Breast epithelium (tissue), 4 donors: ENCODE results near the gene SPINK5. TPM values are rescaled to one million over a fixed set of nuclear protein-coding genes. Genes with fewer than 3 reads are reported as not detected.

ENCODE experiments used
- DNase-seq, 2 donors: peaks; one replicate each; pipeline ENCODE4 v3.0.0-alpha.2; 2019; ENCODE audit warnings: low spot score in 2 of 2
- H3K27ac ChIP-seq, 2 donors: fragments of 200-600 bp; sonication (generic) in 1 of 2; one replicate each; pipeline ENCODE4 v1.5.1; 2016 to 2019; ENCODE audit warnings: mild to moderate bottlenecking in 1 of 2
- H3K27me3 ChIP-seq, 2 donors: fragments of 200-600 bp; sonication (generic) in 1 of 2; one replicate each; pipeline versions ENCODE4 v1.5.1 to v1.6.0; 2017 to 2019; ENCODE audit warnings: control low read depth in 1 of 2, mild to moderate bottlenecking in 1 of 2
- H3K36me3 ChIP-seq: fragments of 200-600 bp; one replicate; pipeline ENCODE4 v1.5.1; 2019
- H3K4me1 ChIP-seq, 2 donors: fragments of 200-600 bp; sonication (generic); one replicate each; pipeline ENCODE4 v1.5.1; 2016 to 2019; ENCODE audit warnings: control low read depth in 1 of 2
- H3K4me3 ChIP-seq, 3 donors: fragments of 200-600 bp; sonication (generic); 1 replicate in 2 of 3; 2 replicates in 1 of 3; pipeline ENCODE4 v1.5.1; 2016 to 2019; ENCODE audit warnings: mild to moderate bottlenecking in 3 of 3, moderate library complexity in 2 of 3
- H3K9me3 ChIP-seq, 2 donors: fragments of 200-600 bp; sonication (generic) in 1 of 2; one replicate each; pipeline ENCODE4 v1.5.1; 2016 to 2019; ENCODE audit warnings: control low read depth in 1 of 2
- CTCF ChIP-seq, 3 donors: fragments of 450-650 bp; IDR thresholded peaks; one replicate each; pipeline ENCODE4 v1.5.1; 2016 to 2017; ENCODE audit warnings: antibody characterized with exemption in 3 of 3, mild to moderate bottlenecking in 3 of 3, moderate library complexity in 3 of 3
- POLR2A ChIP-seq: fragments of 450-650 bp; IDR thresholded peaks from one replicate; pipeline ENCODE4 v1.6.1; 2016; ENCODE audit warnings: antibody characterized with exemption, mild to moderate bottlenecking, moderate library complexity
- POLR2AphosphoS5 ChIP-seq, 3 donors: sonication (generic); formaldehyde crosslinking; IDR thresholded peaks; one replicate each; pipeline ENCODE4 v1.6.1; 2017; ENCODE audit warnings: antibody characterized with exemption in 3 of 3
- intact Hi-C: fragments of 100-400 bp; cut with DNase I; formaldehyde crosslinking; loops from one replicate; pipeline ENCODE4 v1.15.1; 2023; ENCODE audit warnings: low total_unique reads
- total RNA-seq, 3 donors: library from RNA; depleted of rRNA; stranded (reverse); fragments of >200 nt; gene quantifications; one replicate each; pipeline ENCODE4 v1.1.0, GENCODE V29; 2016

The SPINK5 gene
- total RNA-seq: under 1 TPM in 2 of 3 donors, not detected in 1; under 0.01 to 0.16 TPM

- H3K9me3 ChIP-seq: no peaks in the 10 kb centered on the region
- no peak within 1 kb of the TSS for H3K27ac ChIP-seq
- no peaks in the 10 kb centered on the region for H3K4me1 ChIP-seq
- no peaks in the 10 kb centered on the region for H3K27me3 ChIP-seq
- TF ChIP-seq POLR2A (no peak), POLR2AphosphoS5 (IDR thresholded peaks at IDR 0.05) (no peak), CTCF (IDR thresholded peaks at IDR 0.05) (no peak)
- DNase-seq: no peak
- no peak within 1 kb of the TSS for H3K4me3 ChIP-seq
- intact Hi-C loops: no loop called here
- H3K36me3 ChIP-seq: no peaks in the 10 kb centered on the region
These were observed at the start of gene SPINK5 for GRCh38 chr5:148063861-148064260. TSS of gene SPINK5 (plus strand) at chr5:148063980. CDS start at chr5:148064045, 65 bp downstream.

- Histone ChIP-seq H3K9me3 (no peaks in the 10 kb centered on the region), H3K27me3 (no peaks in the 10 kb centered on the region), H3K4me3 (no peak overlapping the region), H3K4me1 (no peaks in the 10 kb centered on the region), H3K36me3 (no peaks in the 10 kb centered on the region), H3K27ac (no peak overlapping the region)
- intact Hi-C loops: no loop called here
- TF ChIP-seq CTCF (IDR thresholded peaks at IDR 0.05) (no peak), POLR2AphosphoS5 (IDR thresholded peaks at IDR 0.05) (no peak), POLR2A (no peak)
- no peak for DNase-seq
These were observed 49.5 kb upstream of the SPINK5 start for GRCh38 chr5:148014276-148014675.

- no peak for TF ChIP-seq POLR2AphosphoS5 (IDR thresholded peaks at IDR 0.05)
- TF ChIP-seq CTCF (IDR thresholded peaks at IDR 0.05): no peak
- TF ChIP-seq POLR2A: no peak
- intact Hi-C loops: no loop called here
- H3K27me3 ChIP-seq: no peaks in the 10 kb centered on the region
- H3K4me3 ChIP-seq: no peak overlapping the region
- no peaks in the 10 kb centered on the region for H3K9me3 ChIP-seq
- DNase-seq: no peak
- no peak overlapping the region for H3K27ac ChIP-seq
- H3K4me1 ChIP-seq: no peaks in the 10 kb centered on the region
- no peaks in the 10 kb centered on the region for H3K36me3 ChIP-seq
These were observed 43.4 kb upstream of the SPINK5 start for GRCh38 chr5:148020257-148020988.

GRCh38 chr5:148027505-148027904, 36.3 kb upstream of the SPINK5 start:
- no peaks in the 10 kb centered on the region for H3K36me3 ChIP-seq
- no peak for DNase-seq
- no peak overlapping the region for H3K4me3 ChIP-seq
- no peaks in the 10 kb centered on the region for H3K9me3 ChIP-seq
- TF ChIP-seq POLR2AphosphoS5 (IDR thresholded peaks at IDR 0.05): no peak
- no peak for TF ChIP-seq POLR2A
- TF ChIP-seq CTCF (IDR thresholded peaks at IDR 0.05): no peak
- H3K4me1 ChIP-seq: no peaks in the 10 kb centered on the region
- intact Hi-C loops: no loop called here
- H3K27me3 ChIP-seq: no peaks in the 10 kb centered on the region
- no peak overlapping the region for H3K27ac ChIP-seq

- no peak overlapping the region for H3K27ac ChIP-seq
- no peaks in the 10 kb centered on the region for H3K4me1 ChIP-seq
- H3K4me3 ChIP-seq: no peak overlapping the region
- H3K36me3 ChIP-seq: no peaks in the 10 kb centered on the region
- intact Hi-C loops: no loop called here
- DNase-seq: no peak
- TF ChIP-seq POLR2AphosphoS5 (IDR thresholded peaks at IDR 0.05) (no peak), CTCF (IDR thresholded peaks at IDR 0.05) (no peak), POLR2A (no peak)
- no peaks in the 10 kb centered on the region for H3K9me3 ChIP-seq
- no peaks in the 10 kb centered on the region for H3K27me3 ChIP-seq
These were observed 34.6 kb upstream of the SPINK5 start for GRCh38 chr5:148029131-148029530.
